ENCODE results near the gene HOXB5.

The HOXB5 gene

GRCh38 chr17:48584223-48584741 is 9.3 kb downstream of the HOXB5 start:
- Histone ChIP-seq H3K4me1 (ENCODE audit: control insufficient read depth, insufficient read depth, low read length, poor library complexity, severe bottlenecking) (peaks cover 27% of the 10 kb centered on the region), H3K36me3 (ENCODE audit: control insufficient read depth, insufficient read depth, low read length) (no peaks in the 10 kb centered on the region), H3K4me3 (ENCODE audit: extremely low read depth, insufficient read depth, low read length, poor library complexity, severe bottlenecking) (no peak overlapping the region), H3K9me3 (ENCODE audit: control insufficient read depth, low read length) (no peaks in the 10 kb centered on the region), H3K27ac (ENCODE audit: low read depth, low read length, severe bottlenecking) (no peak overlapping the region)
- WGBS, 2 experiments (ENCODE audit: insufficient coverage in 2 of 2) = 0 to 8% methylated on average over 1 to 2 of the region's 2 CpGs

GRCh38 chr17:48583708-48584222 is 9.8 kb downstream of the HOXB5 start:
- no peak overlapping the region for H3K4me3 ChIP-seq (ENCODE audit: extremely low read depth, insufficient read depth, low read length, poor library complexity, severe bottlenecking)
- H3K27ac ChIP-seq (ENCODE audit: low read depth, low read length, severe bottlenecking) = no peak overlapping the region
- WGBS, 2 experiments (ENCODE audit: insufficient coverage in 2 of 2) = no CpG with 5 or more reads among the region's 3 CpGs
- peaks cover 30% of the 10 kb centered on the region for H3K4me1 ChIP-seq (ENCODE audit: control insufficient read depth, insufficient read depth, low read length, poor library complexity, severe bottlenecking)
- no peaks in the 10 kb centered on the region for H3K9me3 ChIP-seq (ENCODE audit: control insufficient read depth, low read length)
- no peaks in the 10 kb centered on the region for H3K36me3 ChIP-seq (ENCODE audit: control insufficient read depth, insufficient read depth, low read length)

- Histone ChIP-seq H3K4me1 (ENCODE audit: control insufficient read depth, insufficient read depth, low read length, poor library complexity, severe bottlenecking) (peaks cover 26% of the 10 kb centered on the region), H3K27ac (ENCODE audit: low read depth, low read length, severe bottlenecking) (peak overlapping the region; percentile 64)
Observed at GRCh38 chr17:48582750-48583069, 10.9 kb downstream of the HOXB5 start.

GRCh38 chr17:48579760-48580554 is 13.6 kb downstream of the HOXB5 start:
- Histone ChIP-seq H3K4me3 (ENCODE audit: extremely low read depth, insufficient read depth, low read length, poor library complexity, severe bottlenecking) (no peak overlapping the region), H3K4me1 (ENCODE audit: control insufficient read depth, insufficient read depth, low read length, poor library complexity, severe bottlenecking) (peaks cover 14% of the 10 kb centered on the region), H3K9me3 (ENCODE audit: control insufficient read depth, low read length) (no peaks in the 10 kb centered on the region), H3K27ac (ENCODE audit: low read depth, low read length, severe bottlenecking) (peak overlapping the region; percentile 5), H3K36me3 (ENCODE audit: control insufficient read depth, insufficient read depth, low read length) (no peaks in the 10 kb centered on the region)
- WGBS, 2 experiments (ENCODE audit: insufficient coverage in 2 of 2) = 3 to 7% methylated on average over 3 to 5 of the region's 26 CpGs

More at GRCh38 chr17:48582750-48583069, 10.9 kb downstream of the HOXB5 start:
- H3K4me3 ChIP-seq (ENCODE audit: extremely low read depth, insufficient read depth, low read length, poor library complexity, severe bottlenecking) = no peak overlapping the region
- no peaks in the 10 kb centered on the region for H3K9me3 ChIP-seq (ENCODE audit: control insufficient read depth, low read length)
- no peaks in the 10 kb centered on the region for H3K36me3 ChIP-seq (ENCODE audit: control insufficient read depth, insufficient read depth, low read length)
- WGBS, 2 experiments (ENCODE audit: insufficient coverage in 2 of 2) = 37 to 45% methylated on average over 2 of the region's 7 CpGs

- 0% methylated on average over 1 of the region's 7 CpGs for WGBS, 2 experiments (ENCODE audit: insufficient coverage in 2 of 2)
- H3K4me3 ChIP-seq (ENCODE audit: extremely low read depth, insufficient read depth, low read length, poor library complexity, severe bottlenecking) = no peak overlapping the region
- no peaks in the 10 kb centered on the region for H3K36me3 ChIP-seq (ENCODE audit: control insufficient read depth, insufficient read depth, low read length)
- H3K27ac ChIP-seq (ENCODE audit: low read depth, low read length, severe bottlenecking) = peak overlapping the region; percentile 25
- no peaks in the 10 kb centered on the region for H3K9me3 ChIP-seq (ENCODE audit: control insufficient read depth, low read length)
- peaks cover 14% of the 10 kb centered on the region for H3K4me1 ChIP-seq (ENCODE audit: control insufficient read depth, insufficient read depth, low read length, poor library complexity, severe bottlenecking)
Observed at GRCh38 chr17:48579471-48579759, 14.2 kb downstream of the HOXB5 start.

- H3K27ac ChIP-seq (ENCODE audit: low read depth, low read length, severe bottlenecking) = peak overlapping the region; percentile 55
- no peaks in the 10 kb centered on the region for H3K9me3 ChIP-seq (ENCODE audit: control insufficient read depth, low read length)
- H3K4me3 ChIP-seq (ENCODE audit: extremely low read depth, insufficient read depth, low read length, poor library complexity, severe bottlenecking) = peak overlapping the region; percentile 37
- no peaks in the 10 kb centered on the region for H3K36me3 ChIP-seq (ENCODE audit: control insufficient read depth, insufficient read depth, low read length)
- 1 to 3% methylated on average over 26 to 33 of the region's 43 CpGs for WGBS, 2 experiments (ENCODE audit: insufficient coverage in 2 of 2)
- H3K4me1 ChIP-seq (ENCODE audit: control insufficient read depth, insufficient read depth, low read length, poor library complexity, severe bottlenecking) = peaks cover 17% of the 10 kb centered on the region
Observed at GRCh38 chr17:48578616-48579470, 14.7 kb downstream of the HOXB5 start.

GRCh38 chr17:48577946-48578615 is 15.5 kb downstream of the HOXB5 start, which contains the start of gene HOXB4:
Gene HOXB4 (minus strand): TSS chr17:48578350. CDS start chr17:48578319, 31 bp downstream.
- Histone ChIP-seq H3K27ac (ENCODE audit: low read depth, low read length, severe bottlenecking) (peak within 1 kb of the TSS; percentile 55), H3K9me3 (ENCODE audit: control insufficient read depth, low read length) (no peaks in the 10 kb centered on the region), H3K36me3 (ENCODE audit: control insufficient read depth, insufficient read depth, low read length) (no peaks in the 10 kb centered on the region), H3K4me1 (ENCODE audit: control insufficient read depth, insufficient read depth, low read length, poor library complexity, severe bottlenecking) (peaks cover 20% of the 10 kb centered on the region), H3K4me3 (ENCODE audit: extremely low read depth, insufficient read depth, low read length, poor library complexity, severe bottlenecking) (peak within 1 kb of the TSS; percentile 37)
- WGBS, 2 experiments (ENCODE audit: insufficient coverage in 2 of 2) = 1 to 2% methylated on average over 9 to 36 of the region's 58 CpGs

- Histone ChIP-seq H3K4me1 (ENCODE audit: control insufficient read depth, insufficient read depth, low read length, poor library complexity, severe bottlenecking) (peaks cover 20% of the 10 kb centered on the region), H3K27ac (ENCODE audit: low read depth, low read length, severe bottlenecking) (peak overlapping the region; percentile 55), H3K4me3 (ENCODE audit: extremely low read depth, insufficient read depth, low read length, poor library complexity, severe bottlenecking) (peak overlapping the region; percentile 35), H3K36me3 (ENCODE audit: control insufficient read depth, insufficient read depth, low read length) (no peaks in the 10 kb centered on the region), H3K9me3 (ENCODE audit: control insufficient read depth, low read length) (no peaks in the 10 kb centered on the region)
- 0 to 6% methylated on average over 3 to 10 of the region's 19 CpGs for WGBS, 2 experiments (ENCODE audit: insufficient coverage in 2 of 2)
Observed at GRCh38 chr17:48577330-48577945, 16.1 kb downstream of the HOXB5 start.

- H3K36me3 ChIP-seq (ENCODE audit: control insufficient read depth, insufficient read depth, low read length) = no peaks in the 10 kb centered on the region
- peak overlapping the region; percentile 55 for H3K27ac ChIP-seq (ENCODE audit: low read depth, low read length, severe bottlenecking)
- 3 to 6% methylated on average over 12 to 16 of the region's 43 CpGs for WGBS, 2 experiments (ENCODE audit: insufficient coverage in 2 of 2)
- peaks cover 21% of the 10 kb centered on the region for H3K4me1 ChIP-seq (ENCODE audit: control insufficient read depth, insufficient read depth, low read length, poor library complexity, severe bottlenecking)
- H3K9me3 ChIP-seq (ENCODE audit: control insufficient read depth, low read length) = no peaks in the 10 kb centered on the region
- H3K4me3 ChIP-seq (ENCODE audit: extremely low read depth, insufficient read depth, low read length, poor library complexity, severe bottlenecking) = peak overlapping the region; percentile 35
Observed at GRCh38 chr17:48576479-48577309, 16.9 kb downstream of the HOXB5 start.
